HUES48 (cell line): ENCODE data around the gene THOC5.
"Not testable (repeated sequence)": the region's sequence is repeated elsewhere in the genome, so short reads cannot be mapped to it uniquely, and the experiment has no call there.

Experiments
- H3K27ac ChIP-seq: one replicate; pipeline ENCODE4 v1.7.0; 2013; ENCODE audit warnings: low read depth, low read length, inconsistent platforms
- H3K27me3 ChIP-seq: 2 replicates; pipeline ENCODE4 v1.6.1; 2013; ENCODE audit warnings: mild to moderate bottlenecking, low read length; ENCODE audit not compliant: control insufficient read depth, insufficient read depth
- H3K36me3 ChIP-seq: 2 replicates; pipeline ENCODE4 v1.6.1; 2013; ENCODE audit warnings: low read length; ENCODE audit not compliant: control insufficient read depth, insufficient read depth
- H3K4me1 ChIP-seq: 2 replicates; pipeline ENCODE4 v1.6.1; 2013; ENCODE audit warnings: mild to moderate bottlenecking, low read length; ENCODE audit not compliant: control insufficient read depth, insufficient read depth
- H3K4me3 ChIP-seq: 2 replicates; pipeline ENCODE4 v1.5.1; 2013; ENCODE audit warnings: mild to moderate bottlenecking, low read depth, low read length
- H3K9ac ChIP-seq: 2 replicates; pipeline ENCODE4 v1.6.1; 2013; ENCODE audit warnings: mild to moderate bottlenecking, low read depth, low read length, moderate library complexity
- H3K9me3 ChIP-seq: 2 replicates; pipeline ENCODE4 v1.6.1; 2013; ENCODE audit warnings: low read length; ENCODE audit not compliant: control insufficient read depth, insufficient read depth

Gene THOC5

DNA sequence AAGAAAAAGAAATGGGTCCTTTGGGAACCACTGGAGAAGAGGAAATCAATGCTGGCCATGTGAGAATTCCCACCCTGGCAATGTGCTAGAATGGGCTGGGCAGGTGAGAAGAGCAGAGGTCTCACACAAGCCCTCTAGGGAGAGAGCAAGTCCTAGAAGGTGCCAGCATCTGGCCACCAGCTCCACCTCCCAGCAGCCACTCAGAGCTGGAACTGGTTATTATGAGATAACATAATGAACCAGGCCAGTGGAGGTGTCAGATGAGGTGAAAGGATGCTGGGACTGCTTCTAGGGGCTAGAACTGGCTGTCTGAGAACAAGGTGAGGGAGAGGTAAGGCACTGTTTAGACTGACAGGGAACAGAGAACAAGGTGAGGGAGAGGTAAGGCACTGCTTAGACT, 44.3 kb downstream of the THOC5 start:
- H3K27ac ChIP-seq, result no peak overlapping the region
- no peaks in the 10 kb centered on the region for H3K9me3 ChIP-seq
- no peaks in the 10 kb centered on the region for H3K4me1 ChIP-seq
- no peak overlapping the region for H3K9ac ChIP-seq
- H3K36me3 ChIP-seq, result peaks cover 74% of the 10 kb centered on the region
- no peak overlapping the region for H3K4me3 ChIP-seq
- H3K27me3 ChIP-seq, result no peaks in the 10 kb centered on the region

DNA sequence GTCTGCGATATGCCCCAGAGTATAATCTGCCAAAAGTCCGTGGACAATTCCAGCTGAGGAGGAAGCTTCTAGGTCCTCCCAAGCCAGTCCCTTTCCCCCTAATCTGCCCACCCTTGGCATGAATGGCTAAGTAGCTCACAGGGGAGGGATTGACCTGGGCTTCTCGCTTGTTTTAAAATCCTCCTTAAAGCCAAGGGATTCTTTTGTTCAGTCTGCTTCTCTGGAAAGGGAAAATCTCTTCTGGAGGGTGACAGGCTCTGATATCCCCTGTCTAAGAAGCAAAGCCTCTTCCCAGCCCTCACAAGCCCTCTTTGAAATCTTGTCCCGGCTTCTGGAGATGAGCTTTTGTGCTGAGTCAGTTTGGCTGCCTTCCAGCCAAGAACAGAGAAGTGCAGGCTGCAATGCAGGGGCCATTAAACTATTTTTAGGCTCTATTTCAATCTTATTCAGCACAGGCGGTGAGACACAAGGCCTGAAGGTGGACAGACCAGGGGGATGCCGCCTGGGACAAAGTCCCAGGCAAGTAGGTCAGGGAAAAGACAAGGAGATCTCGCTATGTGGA, 49.7 kb downstream of the THOC5 start:
- H3K4me1 ChIP-seq, result no peaks in the 10 kb centered on the region
- H3K4me3 ChIP-seq, result no peak overlapping the region
- no peaks in the 10 kb centered on the region for H3K9me3 ChIP-seq
- H3K9ac ChIP-seq, result no peak overlapping the region
- peaks cover 35% of the 10 kb centered on the region for H3K36me3 ChIP-seq
- no peaks in the 10 kb centered on the region for H3K27me3 ChIP-seq
- peak overlapping the region; percentile 42 for H3K27ac ChIP-seq

DNA sequence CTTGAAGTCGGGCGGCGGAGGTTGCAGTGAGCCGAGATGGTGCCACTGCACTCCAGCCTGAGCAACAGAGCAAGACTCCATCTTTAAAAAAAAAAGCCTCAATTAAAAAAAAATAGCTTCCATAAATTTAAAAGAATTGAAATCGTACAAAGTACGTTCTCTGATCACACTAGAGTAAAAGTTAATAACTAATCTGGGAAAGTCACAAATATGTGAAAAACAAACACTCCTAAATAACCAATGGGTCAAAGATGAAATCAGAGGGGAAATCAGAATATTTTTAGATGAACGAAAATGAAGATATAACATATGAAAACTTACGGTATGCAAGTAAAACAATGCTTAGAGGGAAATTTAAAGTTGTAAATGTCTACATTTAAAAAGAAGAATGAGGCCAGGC, 53.7 kb downstream of the THOC5 start:
- no peaks in the 10 kb centered on the region for H3K4me1 ChIP-seq
- no peak overlapping the region for H3K4me3 ChIP-seq
- no peaks in the 10 kb centered on the region for H3K9me3 ChIP-seq
- H3K36me3 ChIP-seq, result no peaks in the 10 kb centered on the region
- H3K27ac ChIP-seq, result no peak overlapping the region
- no peak overlapping the region for H3K9ac ChIP-seq
- H3K27me3 ChIP-seq, result no peaks in the 10 kb centered on the region

DNA sequence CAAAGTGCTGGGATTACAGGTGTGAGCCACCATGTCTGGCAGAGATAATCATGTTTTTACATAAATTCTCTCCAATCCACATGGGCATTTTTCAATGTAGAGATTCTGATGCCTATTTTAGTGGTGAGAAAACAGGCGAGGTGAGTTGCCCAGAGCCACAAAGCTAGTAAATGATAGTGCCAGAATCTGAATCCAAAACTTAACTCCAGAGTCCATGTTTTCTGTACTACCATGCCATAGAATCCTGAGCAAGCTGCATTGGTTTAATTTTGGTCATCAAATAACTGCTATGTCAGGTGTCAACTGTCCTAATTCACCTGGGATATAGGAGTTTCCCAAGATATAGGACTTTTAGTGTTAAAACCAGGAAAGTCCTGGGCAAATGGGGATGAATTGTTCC, 59.9 kb downstream of the THOC5 start:
- no peak overlapping the region for H3K9ac ChIP-seq
- no peaks in the 10 kb centered on the region for H3K4me1 ChIP-seq
- H3K9me3 ChIP-seq, result no peaks in the 10 kb centered on the region
- H3K27me3 ChIP-seq, result no peaks in the 10 kb centered on the region
- peaks cover 5% of the 10 kb centered on the region; the same call in 1 of the 2 replicates for H3K36me3 ChIP-seq
- no peak overlapping the region for H3K27ac ChIP-seq
- H3K4me3 ChIP-seq, result no peak overlapping the region

DNA sequence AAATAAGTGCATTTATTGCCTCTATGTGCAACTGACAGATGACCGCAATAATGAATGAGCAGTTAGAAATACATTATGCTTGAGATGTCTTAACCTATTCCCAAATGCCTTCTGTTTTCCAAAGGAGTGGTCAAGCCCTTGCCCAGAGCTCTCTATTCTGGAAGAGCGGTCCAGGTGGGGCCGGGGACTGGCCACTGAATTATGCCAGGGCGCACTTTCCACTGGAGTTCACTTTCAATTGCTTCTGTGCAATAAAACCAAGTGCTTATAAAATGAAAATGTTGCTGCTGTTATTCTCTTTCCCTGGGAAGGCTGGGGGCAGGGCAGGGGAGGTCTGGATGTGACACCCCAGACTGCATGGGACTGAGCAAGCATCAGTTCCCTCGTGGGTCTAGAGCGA, 62.5 kb downstream of the THOC5 start:
- no peaks in the 10 kb centered on the region for H3K27me3 ChIP-seq
- H3K9ac ChIP-seq, result no peak overlapping the region
- no peaks in the 10 kb centered on the region for H3K4me1 ChIP-seq

DNA sequence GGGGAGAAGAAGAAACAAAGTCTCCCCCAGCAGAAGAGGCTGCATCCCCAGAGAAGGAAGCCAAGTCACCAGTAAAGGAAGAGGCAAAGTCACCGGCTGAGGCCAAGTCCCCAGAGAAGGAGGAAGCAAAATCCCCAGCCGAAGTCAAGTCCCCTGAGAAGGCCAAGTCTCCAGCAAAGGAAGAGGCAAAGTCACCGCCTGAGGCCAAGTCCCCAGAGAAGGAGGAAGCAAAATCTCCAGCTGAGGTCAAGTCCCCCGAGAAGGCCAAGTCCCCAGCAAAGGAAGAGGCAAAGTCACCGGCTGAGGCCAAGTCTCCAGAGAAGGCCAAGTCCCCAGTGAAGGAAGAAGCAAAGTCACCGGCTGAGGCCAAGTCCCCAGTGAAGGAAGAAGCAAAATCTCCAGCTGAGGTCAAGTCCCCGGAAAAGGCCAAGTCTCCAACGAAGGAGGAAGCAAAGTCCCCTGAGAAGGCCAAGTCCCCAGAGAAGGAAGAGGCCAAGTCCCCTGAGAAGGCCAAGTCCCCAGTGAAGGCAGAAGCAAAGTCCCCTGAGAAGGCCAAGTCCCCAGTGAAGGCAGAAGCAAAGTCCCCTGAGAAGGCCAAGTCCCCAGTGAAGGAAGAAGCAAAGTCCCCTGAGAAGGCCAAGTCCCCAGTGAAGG, 64.3 kb downstream of the THOC5 start:
- peaks cover 33% of the 10 kb centered on the region for H3K36me3 ChIP-seq
- H3K4me1 ChIP-seq, H3K27ac ChIP-seq, H3K4me3 ChIP-seq, H3K9me3 ChIP-seq, H3K27me3 ChIP-seq, H3K9ac ChIP-seq: not testable (repeated sequence)

More for the DNA sequence above, 62.5 kb downstream of the THOC5 start:
- Histone ChIP-seq H3K36me3 (peaks cover 19% of the 10 kb centered on the region), H3K9me3 (no peaks in the 10 kb centered on the region), H3K4me3 (no peak overlapping the region), H3K27ac (no peak overlapping the region)

DNA sequence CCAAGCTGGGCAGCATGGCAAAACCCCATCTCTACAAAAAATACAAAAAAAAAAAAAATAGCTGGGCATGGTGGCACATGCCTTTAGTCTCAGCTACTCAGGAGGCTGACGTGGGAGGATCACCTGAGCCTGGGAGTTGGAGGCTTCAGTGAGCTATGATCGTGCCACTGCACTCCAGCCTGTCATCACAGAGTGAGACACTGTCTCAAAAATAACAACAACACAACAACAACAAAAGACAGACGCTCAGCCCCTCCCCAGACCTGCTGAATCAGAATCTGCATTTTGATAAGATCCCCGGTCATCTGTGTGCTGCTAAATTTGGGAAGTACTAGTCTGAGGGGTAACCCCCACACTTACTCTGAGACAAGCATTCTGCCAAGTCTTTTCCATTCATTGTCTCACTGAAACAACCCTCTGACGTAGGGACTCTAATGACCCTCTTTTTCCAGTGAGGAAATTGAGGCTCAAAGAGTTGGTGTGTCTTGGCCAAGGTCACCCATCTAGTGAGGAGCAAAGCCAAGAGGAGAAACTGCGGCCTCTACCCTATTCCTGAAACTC, 66.1 kb downstream of the THOC5 start:
- H3K9me3 ChIP-seq, result no peaks in the 10 kb centered on the region

DNA sequence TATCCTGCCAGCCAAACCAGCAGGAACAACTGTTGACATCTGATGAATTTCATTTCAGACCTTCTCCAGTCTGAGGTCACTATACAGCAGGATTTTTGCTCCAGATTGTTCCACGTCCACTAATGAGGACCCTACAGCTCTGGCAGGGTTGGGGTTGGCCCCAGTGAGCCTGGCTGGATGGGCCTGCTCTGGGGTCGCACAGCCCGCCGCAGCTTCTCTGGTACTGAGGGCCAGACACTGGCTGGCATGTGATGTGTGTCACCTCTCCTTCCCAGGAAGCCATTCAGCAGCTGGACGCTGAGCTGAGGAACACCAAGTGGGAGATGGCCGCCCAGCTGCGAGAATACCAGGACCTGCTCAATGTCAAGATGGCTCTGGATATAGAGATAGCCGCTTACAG, 68.1 kb downstream of the THOC5 start:
- Histone ChIP-seq H3K9ac (no peak overlapping the region), H3K27me3 (peaks cover 18% of the 10 kb centered on the region), H3K27ac (no peak overlapping the region), H3K4me3 (no peak overlapping the region), H3K9me3 (no peaks in the 10 kb centered on the region), H3K36me3 (peaks cover 35% of the 10 kb centered on the region), H3K4me1 (peaks cover 13% of the 10 kb centered on the region)

More for the DNA sequence above, 66.1 kb downstream of the THOC5 start:
- Histone ChIP-seq H3K27me3 (0 out of 2 replicates have a peak, but pooled peaks cover 1% of the 10 kb centered on the region), H3K4me1 (peaks cover 1% of the 10 kb centered on the region; the same call in 1 of the 2 replicates), H3K36me3 (peaks cover 35% of the 10 kb centered on the region), H3K4me3 (no peak overlapping the region), H3K9ac (no peak overlapping the region), H3K27ac (no peak overlapping the region)

DNA sequence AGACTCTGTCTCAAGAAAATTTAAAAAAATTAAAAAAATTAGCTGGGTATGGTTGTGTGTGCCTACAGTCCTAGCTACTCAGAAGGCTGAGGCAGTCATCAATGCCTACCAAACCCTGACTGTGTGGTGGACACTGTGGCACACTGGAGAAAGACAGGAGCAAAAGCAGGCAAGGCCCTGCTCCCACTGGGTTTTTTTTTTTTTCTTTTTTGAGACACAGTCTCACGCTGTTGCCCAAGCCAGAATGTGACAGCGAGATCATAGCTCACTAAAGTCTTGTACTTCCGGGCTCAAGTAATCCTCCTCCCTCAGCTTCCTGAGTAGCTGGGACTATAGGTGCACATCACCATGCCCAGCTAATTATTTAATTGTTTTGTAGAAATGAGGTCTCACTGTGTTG, 68.9 kb downstream of the THOC5 start:
- peaks cover 35% of the 10 kb centered on the region for H3K36me3 ChIP-seq
- no peaks in the 10 kb centered on the region for H3K9me3 ChIP-seq
- H3K27ac ChIP-seq, result no peak overlapping the region
- H3K4me1 ChIP-seq, result peaks cover 13% of the 10 kb centered on the region
- no peak overlapping the region for H3K9ac ChIP-seq
- no peak overlapping the region for H3K4me3 ChIP-seq
- H3K27me3 ChIP-seq, result peaks cover 26% of the 10 kb centered on the region

DNA sequence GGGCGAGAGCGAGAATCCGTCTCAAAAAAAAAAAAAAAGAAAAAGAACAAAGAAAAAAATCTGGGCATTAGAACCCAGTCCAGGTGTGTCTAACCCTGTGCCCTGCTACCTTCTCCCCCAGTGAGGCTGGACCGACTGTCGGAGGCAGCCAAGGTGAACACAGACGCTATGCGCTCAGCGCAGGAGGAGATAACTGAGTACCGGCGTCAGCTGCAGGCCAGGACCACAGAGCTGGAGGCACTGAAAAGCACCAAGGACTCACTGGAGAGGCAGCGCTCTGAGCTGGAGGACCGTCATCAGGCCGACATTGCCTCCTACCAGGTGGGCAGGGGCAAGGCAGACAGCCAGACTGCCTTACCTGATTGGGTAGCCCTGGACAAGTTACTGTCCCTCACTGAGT, 70.3 kb downstream of the THOC5 start:
- H3K36me3 ChIP-seq, result peaks cover 29% of the 10 kb centered on the region
- H3K9me3 ChIP-seq, result no peaks in the 10 kb centered on the region
- H3K9ac ChIP-seq, result no peak overlapping the region
- H3K27ac ChIP-seq, result no peak overlapping the region
- peaks cover 22% of the 10 kb centered on the region for H3K4me1 ChIP-seq
- peaks cover 40% of the 10 kb centered on the region for H3K27me3 ChIP-seq
- H3K4me3 ChIP-seq, result no peak overlapping the region

DNA sequence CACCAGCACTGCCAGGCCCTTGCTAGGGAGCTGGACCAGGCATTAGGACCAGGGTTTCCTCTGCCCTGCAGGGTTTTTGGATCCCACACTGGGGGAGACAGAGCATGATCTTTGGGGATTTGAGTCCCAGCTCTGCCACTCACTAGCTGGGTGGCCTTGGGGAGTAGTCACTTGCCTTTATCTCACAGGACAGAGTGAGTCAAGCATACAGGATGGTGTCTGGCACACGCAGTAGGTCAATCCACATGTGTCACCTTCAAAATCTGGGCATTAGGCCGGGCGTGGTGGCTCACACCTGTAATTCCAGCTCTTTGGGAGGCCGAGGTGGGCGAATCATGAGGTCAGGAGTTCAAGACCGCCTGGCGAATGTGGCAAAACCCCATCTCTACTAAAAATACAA, 70.8 kb downstream of the THOC5 start:
- Histone ChIP-seq H3K9me3 (no peaks in the 10 kb centered on the region), H3K9ac (no peak overlapping the region), H3K4me3 (no peak overlapping the region), H3K4me1 (peaks cover 27% of the 10 kb centered on the region), H3K27me3 (peaks cover 45% of the 10 kb centered on the region), H3K36me3 (peaks cover 28% of the 10 kb centered on the region), H3K27ac (no peak overlapping the region)
